GM12892 (cell line): ENCODE data around the gene DIP2B.
"Not testable (repeated sequence)": the region's sequence is repeated elsewhere in the genome, so short reads cannot be mapped to it uniquely, and the experiment has no call there.

Experiments used
- DNase-seq: peaks from one replicate; pipeline ENCODE4 v3.0.0; 2011; ENCODE audit not compliant: insufficient read length
- FAIRE-seq: peaks from 2 replicates; lab custom pipeline; 2011; peaks lifted over from hg19 to GRCh38; lab: Jason Lieb, UNC
- POLR2A ChIP-seq: IDR thresholded peaks from 2 replicates; pipeline ENCODE4 v1.6.1; 2011; ENCODE audit warnings: low read depth, low read length, control low read depth
- POLR2AphosphoS5 ChIP-seq: IDR thresholded peaks from 2 replicates; pipeline ENCODE4 v1.6.1; 2011; ENCODE audit warnings: low read depth, low read length, control low read depth
- TAF1 ChIP-seq: IDR thresholded peaks from 2 replicates; pipeline ENCODE4 v1.6.1; 2011; ENCODE audit warnings: low read depth, mild to moderate bottlenecking, control low read depth, low read length, borderline replicate concordance

Gene DIP2B

DNA sequence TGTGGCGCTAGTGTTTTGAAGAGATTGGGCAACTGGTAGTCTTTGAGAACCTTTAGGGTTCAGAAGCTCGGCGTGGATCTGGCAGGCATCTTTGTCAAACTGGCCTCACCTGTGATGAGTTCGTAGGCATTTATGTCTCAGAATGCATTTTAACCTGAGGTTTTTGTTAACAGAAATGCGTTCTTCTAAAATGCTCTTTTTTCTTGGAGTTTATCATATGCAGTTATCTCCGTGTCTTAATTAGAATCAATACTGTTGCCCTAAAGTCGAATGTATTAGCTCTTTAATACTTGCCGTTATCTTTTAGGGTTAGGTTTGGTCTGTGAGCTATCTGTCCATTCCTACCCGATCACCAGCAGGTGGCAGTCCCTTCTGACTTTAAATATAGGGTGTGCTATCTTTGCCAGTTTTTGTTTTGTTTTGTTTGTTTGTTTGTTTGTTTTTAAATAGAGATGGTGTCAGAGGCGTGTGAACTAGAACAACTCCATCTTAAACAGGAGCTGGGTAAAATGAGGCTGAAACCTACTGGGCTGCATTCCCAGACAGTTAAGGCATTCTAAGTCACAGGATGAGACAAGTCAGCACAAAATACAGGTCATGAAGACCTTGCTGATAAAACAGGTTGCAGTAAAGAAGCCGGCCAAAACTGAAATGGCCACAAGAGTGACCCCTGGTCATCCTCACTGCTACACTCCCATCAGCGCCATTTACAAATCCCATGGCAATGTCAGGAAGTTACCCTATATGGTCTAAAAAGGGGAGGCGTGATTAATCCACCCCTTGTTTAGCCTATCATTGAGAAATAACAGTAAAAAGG lies 260.5 kb downstream of the DIP2B start:
- FAIRE-seq (peak; percentile 76), DNase-seq (peak; percentile 35)
- TF ChIP-seq POLR2A (no peak), POLR2AphosphoS5 (no peak), TAF1 (no peak)

DNA sequence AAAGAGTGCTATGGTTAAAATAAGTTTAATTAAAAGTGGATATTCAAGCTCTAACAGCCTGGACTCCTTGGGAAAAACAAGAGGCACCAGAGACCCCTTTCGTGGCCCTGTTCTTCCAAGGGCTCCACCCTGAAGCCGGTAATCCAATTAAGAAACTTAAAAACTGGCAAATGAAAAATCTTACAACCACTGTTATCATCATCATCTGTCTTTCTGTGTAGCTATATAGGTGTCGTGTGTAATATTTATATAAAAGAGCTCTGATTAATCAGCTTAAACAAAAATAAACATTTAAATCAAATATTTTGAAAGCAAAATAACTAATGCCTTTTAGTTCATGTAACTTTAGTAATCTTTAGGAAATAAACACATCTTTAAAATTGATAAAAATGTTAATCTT lies 263.6 kb downstream of the DIP2B start:
- TF ChIP-seq TAF1 (no peak), POLR2AphosphoS5 (no peak), POLR2A (no peak)
- no peak for DNase-seq

DNA sequence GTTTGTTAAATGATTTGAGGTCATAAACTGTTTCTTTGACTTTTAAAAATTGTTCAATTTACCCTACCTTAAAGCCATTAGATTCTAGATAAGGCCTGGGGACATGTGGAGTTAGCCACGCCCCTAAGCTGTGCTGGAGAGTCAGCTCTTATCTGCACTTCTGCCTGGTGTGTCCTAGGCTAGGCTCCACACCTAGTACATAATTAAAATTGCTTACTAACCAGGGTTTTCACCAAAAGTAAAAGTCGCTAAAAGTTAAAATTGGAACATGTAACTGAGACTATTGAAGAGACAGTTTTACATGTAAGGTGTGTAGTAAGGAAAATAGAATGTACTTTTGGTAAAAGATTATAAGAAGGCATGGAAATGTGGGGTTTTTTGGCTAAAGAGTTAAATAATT lies 264.0 kb downstream of the DIP2B start:
- DNase-seq, FAIRE-seq: not testable (repeated sequence)

More for the DNA sequence above, 263.6 kb downstream of the DIP2B start:
- FAIRE-seq = no peak

DNA sequence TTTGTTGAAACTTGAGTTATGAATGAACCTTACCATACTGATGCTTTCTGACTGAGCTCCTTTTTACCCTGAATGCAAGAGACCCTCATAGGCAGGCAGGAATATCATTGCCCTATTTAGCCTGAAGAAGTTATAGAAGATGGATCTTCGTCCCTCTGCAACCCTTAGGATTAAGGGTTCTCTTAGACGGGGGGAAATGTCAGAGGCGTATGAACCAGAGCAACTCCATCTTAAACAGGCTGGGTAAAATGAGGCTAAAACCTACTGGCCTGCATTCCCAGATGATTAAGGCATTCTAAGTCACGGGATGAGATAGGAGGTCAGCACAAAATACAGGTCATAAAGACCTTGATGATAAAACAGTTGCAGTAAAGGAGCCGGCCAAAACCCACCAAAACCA lies 266.6 kb downstream of the DIP2B start:
- no peak for DNase-seq
- FAIRE-seq = no peak
- TF ChIP-seq POLR2AphosphoS5 = no peak

DNA sequence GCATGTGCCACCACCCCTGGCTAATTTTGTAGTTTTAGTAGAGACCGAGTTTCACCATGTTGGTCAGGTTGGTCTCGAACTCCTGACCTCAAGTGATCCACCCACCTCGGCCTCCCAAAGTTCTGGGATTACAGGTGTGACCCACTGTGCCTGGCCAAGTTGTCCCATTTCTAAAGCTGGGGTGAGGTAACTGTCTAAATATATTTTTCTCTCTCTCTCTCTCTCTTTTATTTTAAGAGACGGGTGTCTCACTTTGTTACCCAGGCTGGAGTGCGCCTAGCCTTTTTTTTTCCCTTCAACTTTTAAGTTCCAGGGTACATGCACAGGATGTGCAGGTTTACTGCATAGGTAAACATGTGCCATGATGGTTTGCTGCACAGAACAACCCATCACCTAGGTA lies 267.7 kb downstream of the DIP2B start:
- FAIRE-seq (no peak), DNase-seq (no peak)
- TF ChIP-seq TAF1 = no peak
- no peak for TF ChIP-seq POLR2A
- TF ChIP-seq POLR2AphosphoS5 = no peak

DNA sequence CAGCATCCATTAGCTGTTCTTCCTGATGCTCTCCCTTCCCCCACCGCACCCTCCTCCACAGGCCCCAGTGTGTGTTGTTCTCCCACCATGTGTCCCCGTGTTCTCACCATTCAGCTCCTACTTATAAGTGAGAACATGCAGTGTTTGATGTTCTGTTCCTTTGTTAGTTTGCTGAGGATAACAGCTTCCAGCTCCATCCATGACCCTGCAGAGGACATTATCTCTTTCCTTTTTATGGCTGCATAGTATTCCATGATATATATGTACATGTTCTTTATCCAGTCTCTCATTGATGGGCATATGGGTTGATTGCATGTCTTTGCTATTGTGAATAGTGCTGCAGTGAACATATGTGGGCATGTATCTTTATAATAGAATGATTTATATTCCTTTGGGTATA lies 268.1 kb downstream of the DIP2B start:
- FAIRE-seq (no peak), DNase-seq (no peak)
- TF ChIP-seq POLR2A (no peak), TAF1 (no peak), POLR2AphosphoS5 (no peak)

DNA sequence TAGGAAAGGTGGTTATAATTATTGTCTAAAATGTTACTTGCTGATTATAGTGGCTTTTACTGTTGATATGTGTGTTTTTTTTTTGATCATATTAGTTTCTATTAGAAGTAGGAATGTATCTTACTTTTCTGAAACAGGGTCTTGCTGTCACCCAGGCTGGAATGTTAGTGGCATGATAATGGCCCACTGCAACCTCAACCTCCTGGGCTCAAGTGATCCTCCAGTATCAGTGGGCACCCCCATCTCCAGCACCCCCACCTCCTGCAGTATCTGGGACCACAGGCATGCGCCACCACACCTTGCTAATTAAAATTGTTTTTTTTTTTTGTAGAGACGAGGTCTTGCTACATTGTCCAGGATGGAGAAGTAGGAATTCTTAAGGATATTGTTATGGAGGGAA lies 270.5 kb downstream of the DIP2B start:
- TF ChIP-seq POLR2A = no peak
- TF ChIP-seq POLR2AphosphoS5 = no peak
- no peak for TF ChIP-seq TAF1
- DNase-seq = no peak
- FAIRE-seq = no peak

DNA sequence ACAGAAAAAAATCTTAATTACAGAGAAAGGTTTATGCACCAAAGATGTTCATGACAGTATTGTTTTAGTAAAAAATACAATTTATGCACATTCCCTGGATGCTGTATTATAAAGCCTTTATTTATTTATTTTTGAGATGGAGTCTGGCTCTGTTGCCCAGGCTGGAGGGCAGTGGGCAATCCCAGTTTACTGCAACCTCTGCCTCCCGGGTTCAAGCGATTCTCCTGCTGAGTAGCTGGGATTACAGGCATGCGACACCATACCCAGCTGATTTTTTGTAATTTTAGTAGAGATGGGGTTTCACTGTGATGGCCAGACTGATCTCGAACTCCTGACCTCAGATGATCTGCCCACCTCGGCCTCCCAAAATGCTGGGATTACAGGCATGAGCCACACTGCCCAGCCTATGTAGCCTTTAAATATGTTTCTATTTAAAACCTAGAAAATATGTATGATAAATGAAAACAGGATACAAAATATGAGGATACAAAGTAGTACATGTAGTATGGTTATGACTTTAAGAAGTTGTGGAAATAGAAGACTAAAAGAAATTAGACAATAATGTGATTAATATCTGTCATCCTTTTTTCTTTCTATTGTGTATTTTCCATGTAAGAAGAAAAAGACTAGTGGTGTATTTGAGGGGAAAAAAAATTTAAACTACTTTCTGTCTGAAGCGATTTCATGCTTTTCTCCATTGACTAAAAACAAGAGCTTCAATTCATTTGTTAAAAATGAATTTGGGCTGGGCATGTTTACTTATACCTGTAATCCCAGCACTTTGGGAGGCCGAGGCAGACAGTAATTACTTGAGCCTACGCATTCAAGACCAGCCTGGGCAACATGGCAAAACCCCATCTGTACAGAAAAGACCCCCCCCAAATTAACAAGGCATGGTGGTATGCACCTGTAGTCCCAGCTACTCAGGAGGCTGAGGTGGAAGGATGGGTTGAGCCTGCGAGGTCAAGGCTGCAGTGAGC lies 272.3 kb downstream of the DIP2B start:
- DNase-seq (no peak), FAIRE-seq (no peak)
- TF ChIP-seq POLR2A (no peak), POLR2AphosphoS5 (no peak), TAF1 (no peak)

DNA sequence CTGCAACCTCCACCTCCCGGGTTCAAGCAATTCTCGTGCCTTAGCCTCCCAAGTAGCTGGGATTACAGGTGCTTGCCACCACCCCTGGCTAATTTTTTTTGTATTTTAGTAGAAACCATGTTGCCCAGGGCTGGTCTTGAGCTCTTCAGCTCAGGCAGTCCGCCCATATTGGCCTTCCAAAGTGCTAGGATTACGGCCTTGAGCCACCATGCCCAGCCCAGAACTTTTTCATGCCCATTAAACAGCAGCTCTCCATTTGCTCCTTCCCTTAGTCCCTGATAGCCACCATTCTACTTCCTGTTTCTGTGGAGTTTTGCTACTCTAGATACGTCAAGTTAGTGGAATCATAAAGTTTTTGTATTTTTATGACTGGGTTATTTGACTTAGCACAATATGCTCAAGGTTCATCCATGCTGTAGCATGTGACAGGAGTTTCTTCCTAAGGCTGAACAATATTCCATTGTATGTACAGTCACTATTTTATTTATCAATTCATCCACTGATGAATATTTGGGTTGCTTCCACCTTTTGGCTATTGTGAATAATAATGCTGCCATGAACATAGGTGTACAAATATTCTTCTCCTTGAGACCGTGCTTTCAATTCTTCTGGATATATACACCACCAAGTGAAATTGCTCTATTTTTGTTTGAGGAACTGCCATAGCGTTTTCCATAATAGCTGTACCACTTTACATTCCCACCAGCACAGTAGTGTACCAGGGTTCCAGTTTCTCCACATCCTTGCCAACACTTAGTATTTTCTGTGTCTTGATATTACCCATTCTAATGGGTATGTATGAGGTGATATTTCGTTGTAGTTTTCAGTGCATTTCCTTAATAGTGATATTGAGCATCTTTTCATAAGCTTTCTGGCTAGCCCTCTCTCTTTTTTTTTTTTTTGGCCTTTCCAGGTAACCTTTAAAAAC lies 274.1 kb downstream of the DIP2B start:
- FAIRE-seq = no peak
- DNase-seq = no peak
- TF ChIP-seq POLR2A (no peak), POLR2AphosphoS5 (no peak), TAF1 (no peak)

DNA sequence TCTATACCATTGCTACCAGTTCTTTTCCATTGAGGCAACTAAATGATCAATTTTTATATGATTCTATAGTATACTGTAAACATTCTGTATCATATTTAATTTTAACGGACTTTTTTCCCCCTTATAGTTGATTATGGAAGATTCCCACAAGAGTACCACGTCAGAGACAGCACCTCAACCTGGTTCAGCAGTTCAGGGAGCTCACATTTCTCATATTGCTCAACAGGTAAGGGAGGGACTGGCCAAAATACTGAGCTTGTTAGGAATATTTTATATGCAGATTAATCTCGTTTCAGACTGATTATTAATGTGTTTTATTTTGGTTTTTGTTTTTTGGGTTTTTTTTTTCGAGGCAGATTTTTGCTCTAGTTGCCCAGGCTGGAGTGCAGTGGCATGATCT lies 275.2 kb downstream of the DIP2B start:
- FAIRE-seq (no peak), DNase-seq (no peak)
- TF ChIP-seq TAF1 (no peak), POLR2AphosphoS5 (no peak), POLR2A (no peak)

DNA sequence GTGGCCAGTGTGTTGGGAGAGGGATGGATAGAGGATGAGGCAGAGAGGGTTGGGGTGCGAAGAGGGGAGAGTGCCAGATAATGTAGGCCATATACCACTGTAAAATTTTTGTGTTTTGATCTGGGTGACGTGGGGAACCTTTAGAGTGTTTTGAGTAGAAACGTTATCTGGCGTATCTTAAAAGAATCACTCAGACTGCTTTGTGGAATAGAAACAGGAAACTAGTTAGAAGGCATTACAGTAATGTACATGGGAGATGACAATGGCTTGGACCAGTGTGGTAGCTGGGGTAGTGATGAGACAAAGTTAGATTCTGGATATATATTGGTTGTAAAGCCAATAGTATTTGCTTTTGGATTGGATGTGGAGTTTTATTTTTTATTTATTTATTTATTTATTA lies 279.7 kb downstream of the DIP2B start:
- DNase-seq = no peak
- no peak for FAIRE-seq
- TF ChIP-seq TAF1 (no peak), POLR2AphosphoS5 (no peak), POLR2A (no peak)
